WTC11 (cell line): ENCODE data around the gene RPLP1. TPM values are rescaled to one million over a fixed set of nuclear protein-coding genes. Genes with fewer than 3 reads are reported as not detected.
"Not testable (repeated sequence)": the region's sequence is repeated elsewhere in the genome, so short reads cannot be mapped to it uniquely, and the experiment has no call there.

Experiments used
- ATAC-seq: fragments of 200-7000 bp; cut with Tn5 transposase; 2 replicates; pipeline ENCODE4 v1.10.0; 2021; ENCODE audit warnings: mild to moderate bottlenecking, moderate library complexity
- CTCF ChIA-PET: fragments of 300-600 bp; sonication (Branson Sonifier 250); formaldehyde crosslinking; loops from one replicate; lab custom pipeline; 2021; ENCODE audit warnings: antibody characterized with exemption; lab: Charles Lee
- POLR2A ChIA-PET: fragments of 350-600 bp; sonication (Branson Sonifier 250); formaldehyde crosslinking; loops from one replicate; lab custom pipeline; 2021; ENCODE audit warnings: antibody characterized with exemption; lab: Charles Lee
- DNase-seq: peaks from one replicate; pipeline ENCODE4 v3.0.0; 2021; ENCODE audit warnings: low spot score
- H3K27ac Mint-ChIP-seq: 2 replicates; pipeline ENCODE4 v1.8.0; 2021; ENCODE audit warnings: mixed read lengths
- H3K27me3 Mint-ChIP-seq: 2 replicates; pipeline ENCODE4 v1.8.0; 2021; ENCODE audit warnings: low read depth, mild to moderate bottlenecking, moderate library complexity, mixed read lengths
- H3K36me3 Mint-ChIP-seq: 2 replicates; pipeline ENCODE4 v1.8.0; 2021; ENCODE audit warnings: mixed read lengths
- H3K4me1 Mint-ChIP-seq: 2 replicates; pipeline ENCODE4 v1.8.0; 2022; ENCODE audit warnings: mixed read lengths
- H3K4me3 Mint-ChIP-seq: 2 replicates; pipeline ENCODE4 v1.8.0; 2021; ENCODE audit warnings: mild to moderate bottlenecking, moderate library complexity, mixed read lengths
- H3K9me3 Mint-ChIP-seq: 2 replicates; pipeline ENCODE4 v1.8.0; 2021; ENCODE audit warnings: mixed read lengths
- CREB1 ChIP-seq: sonication (generic); formaldehyde crosslinking; IDR thresholded peaks from 2 replicates; pipeline ENCODE4 v1.8.0; 2023; ENCODE audit warnings: mild to moderate bottlenecking, missing genetic modification reagents
- GABPB1 ChIP-seq: sonication (generic); formaldehyde crosslinking; IDR thresholded peaks from 2 replicates; pipeline ENCODE4 v1.8.1; 2023; ENCODE audit warnings: mild to moderate bottlenecking, missing genetic modification reagents
- IRF2 ChIP-seq: sonication (generic); formaldehyde crosslinking; IDR thresholded peaks from 2 replicates; pipeline ENCODE4 v1.8.0; 2022; ENCODE audit warnings: low read depth, missing genetic modification reagents, borderline replicate concordance
- JAZF1 ChIP-seq: fragments of 250-450 bp; sonication (Bioruptor Pico); IDR thresholded peaks from 2 replicates; pipeline ENCODE4 v1.9.0; 2021; ENCODE audit warnings: moderate library complexity, mild to moderate bottlenecking, inconsistent platforms
- KAT7 ChIP-seq: sonication (generic); formaldehyde crosslinking; IDR thresholded peaks from 2 replicates; pipeline ENCODE4 v1.8.1; 2023; ENCODE audit warnings: missing genetic modification reagents, mild to moderate bottlenecking, borderline replicate concordance
- NR3C1 ChIP-seq: sonication (generic); formaldehyde crosslinking; conservative IDR thresholded peaks from 2 replicates; pipeline ENCODE4 v1.8.1; 2023; ENCODE audit warnings: low read depth, mild to moderate bottlenecking, missing genetic modification reagents
- PRRX2 ChIP-seq: fragments of 250-450 bp; sonication (Bioruptor Pico); IDR thresholded peaks from 2 replicates; pipeline ENCODE4 v1.8.0; 2021; ENCODE audit warnings: mild to moderate bottlenecking
- RELA ChIP-seq: sonication (generic); formaldehyde crosslinking; IDR thresholded peaks from 2 replicates; pipeline ENCODE4 v1.8.1; 2022; ENCODE audit warnings: missing genetic modification reagents, mild to moderate bottlenecking, borderline replicate concordance
- RORB ChIP-seq: fragments of 250-450 bp; sonication (Bioruptor Pico); IDR thresholded peaks from 2 replicates; pipeline ENCODE4 v1.9.0; 2021; ENCODE audit warnings: mild to moderate bottlenecking
- SMAD3 ChIP-seq: sonication (generic); formaldehyde crosslinking; IDR thresholded peaks from 2 replicates; pipeline ENCODE4 v1.8.0; 2022; ENCODE audit warnings: missing genetic modification reagents, mild to moderate bottlenecking, borderline replicate concordance
- ZNF121 ChIP-seq: sonication (generic); formaldehyde crosslinking; IDR thresholded peaks from 2 replicates; pipeline ENCODE4 v1.8.0; 2023; ENCODE audit warnings: missing genetic modification reagents
- ZNF219 ChIP-seq: sonication (generic); formaldehyde crosslinking; IDR thresholded peaks from 2 replicates; pipeline ENCODE4 v1.8.0; 2023; ENCODE audit warnings: missing genetic modification reagents, mild to moderate bottlenecking, borderline replicate concordance
- ZNF317 ChIP-seq: sonication (generic); formaldehyde crosslinking; IDR thresholded peaks from 2 replicates; pipeline ENCODE4 v1.8.1; 2023; ENCODE audit warnings: low read depth, mild to moderate bottlenecking, moderate library complexity, missing genetic modification reagents, borderline replicate concordance
- total RNA-seq: library from RNA; stranded (reverse); gene quantifications from 3 replicates; pipeline ENCODE4 v1.2.3, GENCODE V29; 2021
- TF ChIP-seq, protein P1 (sequence below): sonication (generic); formaldehyde crosslinking; IDR thresholded peaks from 2 replicates; pipeline ENCODE4 v1.8.1; 2023; ENCODE audit warnings: mild to moderate bottlenecking, missing genetic modification reagents, moderate library complexity
- TF ChIP-seq, protein P2 (sequence below): sonication (generic); formaldehyde crosslinking; conservative IDR thresholded peaks from 2 replicates; pipeline ENCODE4 v1.8.1; 2022; ENCODE audit warnings: mild to moderate bottlenecking, missing genetic modification reagents
- TF ChIP-seq, protein P3 (sequence below): sonication (generic); formaldehyde crosslinking; IDR thresholded peaks from 2 replicates; pipeline ENCODE4 v1.8.1; 2022; ENCODE audit warnings: low read depth, mild to moderate bottlenecking, moderate library complexity, missing genetic modification reagents, borderline replicate concordance

The RPLP1 gene
- total RNA-seq, 1 experiment from 2014 or later = 2,441 TPM

DNA sequence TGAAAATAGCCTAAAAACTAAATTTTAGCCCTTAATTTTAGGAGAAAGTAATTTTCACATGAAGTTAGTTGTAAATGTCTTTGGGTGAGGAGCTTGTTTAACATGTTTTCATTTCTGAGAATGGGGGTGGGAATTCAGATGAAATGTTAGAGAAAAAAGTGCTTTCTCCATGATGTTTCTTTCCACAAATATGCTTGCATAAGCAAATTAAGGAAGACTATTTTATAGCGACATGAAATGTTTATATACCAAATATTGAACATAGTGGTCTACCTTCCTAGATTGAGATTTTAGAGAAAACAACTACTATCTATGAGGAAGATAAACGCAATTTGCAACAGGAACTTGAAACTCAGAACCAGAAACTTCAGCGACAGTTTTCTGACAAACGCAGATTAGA is 13.0 kb upstream of the RPLP1 start:
- Mint-ChIP-seq H3K27me3 (no peaks in the 10 kb centered on the region), H3K36me3 (peaks cover 84% of the 10 kb centered on the region), H3K9me3 (no peaks in the 10 kb centered on the region), H3K4me1 (no peaks in the 10 kb centered on the region), H3K27ac (no peak overlapping the region), H3K4me3 (no peak overlapping the region)
- DNase-seq = no peak
- ChIA-PET POLR2A (no interaction called here), CTCF (no interaction called here)
- TF ChIP-seq SMAD3 (CRISPR knock-in tag) = no peak
- TF ChIP-seq, protein P1, sequence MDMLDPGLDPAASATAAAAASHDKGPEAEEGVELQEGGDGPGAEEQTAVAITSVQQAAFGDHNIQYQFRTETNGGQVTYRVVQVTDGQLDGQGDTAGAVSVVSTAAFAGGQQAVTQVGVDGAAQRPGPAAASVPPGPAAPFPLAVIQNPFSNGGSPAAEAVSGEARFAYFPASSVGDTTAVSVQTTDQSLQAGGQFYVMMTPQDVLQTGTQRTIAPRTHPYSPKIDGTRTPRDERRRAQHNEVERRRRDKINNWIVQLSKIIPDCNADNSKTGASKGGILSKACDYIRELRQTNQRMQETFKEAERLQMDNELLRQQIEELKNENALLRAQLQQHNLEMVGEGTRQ = no peak
- ATAC-seq = no peak

DNA sequence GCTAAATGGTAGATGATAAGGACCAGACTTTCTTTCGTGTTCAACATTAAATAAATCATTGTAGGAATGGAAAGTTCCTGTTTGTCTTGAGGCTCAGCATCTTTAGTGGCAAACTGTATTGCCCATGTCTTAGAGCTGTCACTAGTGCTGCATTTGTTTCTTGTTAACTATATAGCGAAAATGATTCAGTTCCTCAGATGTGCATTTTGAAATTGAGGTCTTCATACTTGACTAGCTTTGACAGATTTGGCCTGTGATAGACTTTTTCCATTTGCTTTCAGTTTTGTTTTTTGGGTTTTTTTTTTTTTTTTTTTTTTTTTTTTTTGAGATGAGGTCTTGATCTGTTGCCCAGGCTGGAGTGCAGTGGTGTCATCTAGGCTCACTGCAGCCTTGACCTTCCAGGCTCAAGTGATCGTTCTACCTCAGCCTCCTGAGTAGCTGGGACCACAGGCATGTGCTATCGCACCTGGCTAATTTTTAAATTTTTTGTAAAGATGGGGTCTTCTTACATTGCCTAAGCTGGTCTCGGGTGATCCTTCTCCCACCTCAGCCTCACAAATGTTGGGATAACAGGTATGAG is 9.5 kb upstream of the RPLP1 start:
- H3K9me3 Mint-ChIP-seq = no peaks in the 10 kb centered on the region
- H3K27me3 Mint-ChIP-seq = no peaks in the 10 kb centered on the region
- peaks cover 87% of the 10 kb centered on the region for H3K36me3 Mint-ChIP-seq
- H3K4me1 Mint-ChIP-seq = no peaks in the 10 kb centered on the region
- ChIA-PET POLR2A (no interaction called here), CTCF (interaction anchor here (0.6 kb wide), 1 partner anchor 223 kb away, joined by 8 read pairs; no protein-coding TSS in a partner anchor)
- ATAC-seq (no peak), DNase-seq (no peak)
- no peak for TF ChIP-seq ZNF219 (CRISPR knock-in tag)
- H3K4me3 Mint-ChIP-seq = no peak overlapping the region
- H3K27ac Mint-ChIP-seq = no peak overlapping the region

DNA sequence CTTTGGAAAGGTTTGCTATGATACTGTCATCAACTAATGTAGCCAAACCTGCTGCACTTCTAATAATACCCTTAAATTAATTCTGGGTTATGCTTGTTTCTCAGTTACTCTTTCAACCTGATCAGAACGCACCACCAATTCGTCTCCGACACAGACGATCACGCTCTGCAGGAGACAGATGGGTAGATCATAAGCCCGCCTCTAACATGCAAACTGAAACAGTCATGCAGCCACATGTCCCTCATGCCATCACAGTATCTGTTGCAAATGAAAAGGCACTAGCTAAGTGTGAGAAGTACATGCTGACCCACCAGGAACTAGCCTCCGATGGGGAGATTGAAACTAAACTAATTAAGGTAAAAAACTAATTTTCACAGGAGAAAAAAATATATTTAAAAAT is 7.9 kb upstream of the RPLP1 start:
- ATAC-seq (no peak), DNase-seq (no peak)
- Mint-ChIP-seq H3K27ac (no peak overlapping the region), H3K36me3 (peaks cover 77% of the 10 kb centered on the region), H3K9me3 (no peaks in the 10 kb centered on the region), H3K27me3 (no peaks in the 10 kb centered on the region)
- ChIA-PET CTCF (no interaction called here), POLR2A (no interaction called here)
- TF ChIP-seq RORB (CRISPR knock-in tag) (no peak), CREB1 (no peak), IRF2 (CRISPR knock-in tag) (no peak)
- TF ChIP-seq, all 79 proteins: peak for 0
- Mint-ChIP-seq H3K4me3 (no peak overlapping the region), H3K4me1 (no peaks in the 10 kb centered on the region)

DNA sequence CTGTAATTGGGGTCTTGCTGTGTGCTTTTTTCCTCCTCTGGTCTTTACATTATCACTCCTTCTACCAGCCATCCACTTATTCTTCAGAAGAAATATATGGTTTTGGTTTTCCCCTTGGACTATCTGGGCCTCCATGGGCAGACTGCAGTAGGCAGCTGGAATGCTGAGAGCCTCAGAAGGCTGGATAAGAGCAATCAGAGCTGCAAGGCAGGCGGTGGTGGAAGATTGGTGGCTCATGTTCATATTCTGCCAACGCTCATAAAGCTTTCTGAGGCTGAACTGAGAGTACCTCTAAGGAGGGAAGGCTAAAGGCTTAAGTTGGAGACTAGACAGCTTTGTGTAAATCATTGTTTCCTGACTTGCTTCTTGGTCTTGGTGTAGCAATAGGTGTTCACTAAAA is 5.7 kb upstream of the RPLP1 start:
- H3K4me1 Mint-ChIP-seq = peaks cover 3% of the 10 kb centered on the region; the same call in 1 of the 2 replicates
- ChIA-PET CTCF (interaction anchor here (1.7 kb wide), 1 partner anchor 16 kb away, joined by 6 read pairs; no protein-coding TSS in a partner anchor), POLR2A (no interaction called here)
- H3K27ac Mint-ChIP-seq = no peak overlapping the region
- no peaks in the 10 kb centered on the region for H3K9me3 Mint-ChIP-seq
- DNase-seq (no peak), ATAC-seq (no peak)
- no peak overlapping the region for H3K4me3 Mint-ChIP-seq
- TF ChIP-seq ZNF317 (CRISPR knock-in tag) (no peak), RORB (CRISPR knock-in tag) (no peak)
- H3K27me3 Mint-ChIP-seq = no peaks in the 10 kb centered on the region
- H3K36me3 Mint-ChIP-seq = peaks cover 58% of the 10 kb centered on the region

DNA sequence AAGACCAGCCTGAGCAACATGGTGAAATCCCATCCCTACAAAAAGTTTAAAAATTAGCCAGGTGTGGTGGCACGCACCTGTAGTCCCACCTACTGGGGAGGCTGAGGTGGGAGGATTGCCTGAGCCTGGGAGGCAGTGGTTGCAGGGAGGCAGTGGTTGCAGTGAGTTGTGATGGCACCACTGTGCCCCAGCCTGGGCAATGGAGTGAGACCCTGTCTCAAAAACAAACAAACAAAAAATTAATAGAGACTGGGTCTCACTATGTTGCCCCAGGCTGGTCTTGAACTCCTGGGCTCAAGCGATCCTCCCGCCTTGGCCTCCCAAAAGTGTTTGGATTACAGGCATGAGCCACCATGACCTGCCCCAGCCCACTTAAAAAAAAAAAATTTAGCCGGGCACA is 2.4 kb upstream of the RPLP1 start:
- Mint-ChIP-seq H3K36me3 (peaks cover 53% of the 10 kb centered on the region), H3K4me1 (peaks cover 23% of the 10 kb centered on the region)
- H3K27me3 Mint-ChIP-seq, H3K9me3 Mint-ChIP-seq, ATAC-seq, H3K4me3 Mint-ChIP-seq, DNase-seq, H3K27ac Mint-ChIP-seq, POLR2A ChIA-PET: not testable (repeated sequence)
- peak; percentile 40 for TF ChIP-seq ZNF121 (CRISPR knock-in tag)
- CTCF ChIA-PET = interaction anchor here (0.8 kb wide), 1 partner anchor 12 kb away, joined by 5 read pairs; no protein-coding TSS in a partner anchor

DNA sequence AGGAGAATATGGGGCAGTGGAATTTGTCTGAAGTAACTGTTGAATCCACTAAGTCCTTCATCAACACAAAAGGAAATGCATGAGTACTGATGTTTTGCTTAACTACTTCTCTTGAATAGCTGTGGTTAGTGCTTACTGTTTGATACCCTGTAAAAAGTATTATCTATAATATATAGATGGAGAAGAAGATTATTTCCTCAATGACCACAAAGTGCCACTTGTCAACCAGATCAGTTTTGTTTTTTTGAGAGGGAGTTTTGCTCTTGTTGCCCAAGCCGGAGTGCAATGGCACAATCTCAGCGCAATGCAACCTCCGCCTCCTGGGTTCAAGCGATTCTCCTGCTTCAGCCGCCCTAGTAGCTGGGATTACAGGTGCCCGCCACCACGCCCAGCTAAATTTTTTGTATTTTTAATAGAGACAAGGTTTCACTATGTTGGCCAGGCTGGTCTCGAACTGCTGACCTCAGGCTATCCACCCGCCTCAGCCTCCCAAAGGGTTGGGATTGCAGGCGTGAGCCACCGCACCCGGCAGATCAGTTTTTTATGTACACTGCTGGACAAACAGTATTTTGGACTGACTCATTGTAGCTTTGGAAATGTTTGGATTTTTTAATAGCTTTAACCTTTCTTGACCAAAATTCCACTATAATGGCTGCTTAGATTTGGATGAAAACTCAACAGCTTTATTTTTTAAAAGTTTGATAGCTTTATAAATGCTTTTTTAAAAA is 1.5 kb upstream of the RPLP1 start:
- no peaks in the 10 kb centered on the region for H3K9me3 Mint-ChIP-seq
- no peak for ATAC-seq
- no peak for DNase-seq
- no peak overlapping the region for H3K27ac Mint-ChIP-seq
- peaks cover 27% of the 10 kb centered on the region for H3K4me1 Mint-ChIP-seq
- H3K27me3 Mint-ChIP-seq = no peaks in the 10 kb centered on the region; the same call in 1 of the 2 replicates
- CTCF ChIA-PET = interaction anchor here (0.6 to 4.4 kb wide), 5 partner anchors 12 to 420 kb away, joined by 3 to 44 read pairs (median 4); no protein-coding TSS in a partner anchor
- POLR2A ChIA-PET = no interaction called here
- TF ChIP-seq, protein P2, sequence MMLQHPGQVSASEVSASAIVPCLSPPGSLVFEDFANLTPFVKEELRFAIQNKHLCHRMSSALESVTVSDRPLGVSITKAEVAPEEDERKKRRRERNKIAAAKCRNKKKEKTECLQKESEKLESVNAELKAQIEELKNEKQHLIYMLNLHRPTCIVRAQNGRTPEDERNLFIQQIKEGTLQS = no peak
- TF ChIP-seq JAZF1 (CRISPR knock-in tag) (no peak), PRRX2 (no peak), RELA (CRISPR knock-in tag) (no peak), NR3C1 (CRISPR knock-in tag) (no peak), KAT7 (no peak), GABPB1 (CRISPR knock-in tag) (no peak)
- TF ChIP-seq, protein P3, sequence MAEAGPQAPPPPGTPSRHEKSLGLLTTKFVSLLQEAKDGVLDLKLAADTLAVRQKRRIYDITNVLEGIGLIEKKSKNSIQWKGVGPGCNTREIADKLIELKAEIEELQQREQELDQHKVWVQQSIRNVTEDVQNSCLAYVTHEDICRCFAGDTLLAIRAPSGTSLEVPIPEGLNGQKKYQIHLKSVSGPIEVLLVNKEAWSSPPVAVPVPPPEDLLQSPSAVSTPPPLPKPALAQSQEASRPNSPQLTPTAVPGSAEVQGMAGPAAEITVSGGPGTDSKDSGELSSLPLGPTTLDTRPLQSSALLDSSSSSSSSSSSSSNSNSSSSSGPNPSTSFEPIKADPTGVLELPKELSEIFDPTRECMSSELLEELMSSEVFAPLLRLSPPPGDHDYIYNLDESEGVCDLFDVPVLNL (CRISPR knock-in tag) = no peak
- peak overlapping the region; percentile 97 for H3K4me3 Mint-ChIP-seq
- H3K36me3 Mint-ChIP-seq = peaks cover 53% of the 10 kb centered on the region
